Chondrocyte (in vitro differentiated cells): ENCODE data around the gene LYPD1. TPM values are rescaled to one million over a fixed set of nuclear protein-coding genes. Genes with fewer than 3 reads are reported as not detected.

ENCODE experiments used
- DNase-seq: peaks from one replicate; pipeline ENCODE4 v3.0.0; 2021; ENCODE audit warnings: mixed read lengths, low spot score
- H3K27ac Mint-ChIP-seq: one replicate; pipeline ENCODE4 v1.8.0; 2021; ENCODE audit warnings: mild to moderate bottlenecking, moderate library complexity, mixed read lengths; ENCODE audit not compliant: unreplicated experiment
- H3K27me3 Mint-ChIP-seq: 2 replicates; pipeline ENCODE4 v1.8.0; 2021; ENCODE audit warnings: low read depth, mixed read lengths
- H3K36me3 Mint-ChIP-seq: 2 replicates; pipeline ENCODE4 v1.8.0; 2021; ENCODE audit warnings: low read depth, mixed read lengths
- H3K4me1 Mint-ChIP-seq: 2 replicates; pipeline ENCODE4 v1.8.0; 2021; ENCODE audit warnings: low read depth, mild to moderate bottlenecking, mixed read lengths
- H3K4me3 Mint-ChIP-seq: one replicate; pipeline ENCODE4 v1.8.0; 2021; ENCODE audit warnings: mild to moderate bottlenecking, moderate library complexity, mixed read lengths; ENCODE audit not compliant: unreplicated experiment
- H3K9me3 Mint-ChIP-seq: 2 replicates; pipeline ENCODE4 v1.8.0; 2021; ENCODE audit warnings: low read depth, mixed read lengths
- total RNA-seq: library from RNA; stranded (reverse); gene quantifications from 3 replicates; pipeline ENCODE4 v1.2.1, GENCODE V29; 2021
- TF ChIP-seq, protein P1 (sequence below): fragments of 200-600 bp; sonication (generic); IDR thresholded peaks from 2 replicates; pipeline ENCODE4 v1.5.0; 2021; ENCODE audit warnings: antibody characterized with exemption, mild to moderate bottlenecking, moderate library complexity

Gene LYPD1
- total RNA-seq, 1 donor from 2014 or later: 5.0 TPM

DNA sequence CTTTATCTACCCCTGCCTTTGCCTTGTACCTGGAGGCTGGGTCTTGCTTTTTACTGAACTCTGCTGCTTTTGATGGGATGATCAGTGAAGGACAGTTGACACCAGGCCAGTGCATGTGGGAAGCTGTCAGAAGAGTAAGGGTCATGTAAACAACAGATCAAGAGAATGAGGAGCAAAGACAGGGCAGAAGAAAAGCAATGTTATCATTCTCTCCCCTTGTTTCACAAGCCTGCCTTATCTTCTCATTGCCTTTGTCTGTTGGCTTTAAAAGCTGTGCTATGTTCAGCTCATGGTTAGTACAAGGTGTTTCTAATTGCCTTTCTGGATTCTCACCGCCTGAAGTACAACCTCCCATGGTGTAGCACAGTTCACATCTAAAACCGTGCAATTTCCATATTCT, 27.6 kb downstream of the LYPD1 start:
- Mint-ChIP-seq H3K27ac (no peak overlapping the region), H3K36me3 (no peaks in the 10 kb centered on the region), H3K27me3 (peaks cover 3% of the 10 kb centered on the region), H3K9me3 (no peaks in the 10 kb centered on the region), H3K4me3 (no peak overlapping the region), H3K4me1 (no peaks in the 10 kb centered on the region)
- TF ChIP-seq, protein P1, sequence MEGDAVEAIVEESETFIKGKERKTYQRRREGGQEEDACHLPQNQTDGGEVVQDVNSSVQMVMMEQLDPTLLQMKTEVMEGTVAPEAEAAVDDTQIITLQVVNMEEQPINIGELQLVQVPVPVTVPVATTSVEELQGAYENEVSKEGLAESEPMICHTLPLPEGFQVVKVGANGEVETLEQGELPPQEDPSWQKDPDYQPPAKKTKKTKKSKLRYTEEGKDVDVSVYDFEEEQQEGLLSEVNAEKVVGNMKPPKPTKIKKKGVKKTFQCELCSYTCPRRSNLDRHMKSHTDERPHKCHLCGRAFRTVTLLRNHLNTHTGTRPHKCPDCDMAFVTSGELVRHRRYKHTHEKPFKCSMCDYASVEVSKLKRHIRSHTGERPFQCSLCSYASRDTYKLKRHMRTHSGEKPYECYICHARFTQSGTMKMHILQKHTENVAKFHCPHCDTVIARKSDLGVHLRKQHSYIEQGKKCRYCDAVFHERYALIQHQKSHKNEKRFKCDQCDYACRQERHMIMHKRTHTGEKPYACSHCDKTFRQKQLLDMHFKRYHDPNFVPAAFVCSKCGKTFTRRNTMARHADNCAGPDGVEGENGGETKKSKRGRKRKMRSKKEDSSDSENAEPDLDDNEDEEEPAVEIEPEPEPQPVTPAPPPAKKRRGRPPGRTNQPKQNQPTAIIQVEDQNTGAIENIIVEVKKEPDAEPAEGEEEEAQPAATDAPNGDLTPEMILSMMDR: no peak
- DNase-seq: no peak

DNA sequence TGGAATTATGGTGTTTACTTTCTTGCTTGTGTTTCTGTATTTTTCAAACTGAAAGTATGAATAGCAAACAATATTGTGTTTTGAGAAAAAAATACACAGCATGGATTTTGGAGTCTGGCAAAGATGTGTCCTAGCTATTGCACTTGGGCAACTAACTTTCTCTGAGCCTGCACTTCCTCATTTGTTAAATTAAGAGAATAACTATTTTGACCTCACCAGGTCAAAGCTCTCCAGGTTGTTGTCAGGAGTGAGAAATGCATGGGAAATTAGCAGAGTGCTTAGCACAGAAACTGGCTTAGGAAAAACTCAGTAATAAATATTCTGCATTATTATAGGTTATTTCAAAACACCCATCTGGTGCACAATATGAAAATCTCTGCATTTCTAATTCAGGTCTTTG, 28.2 kb downstream of the LYPD1 start:
- Mint-ChIP-seq H3K4me1 (no peaks in the 10 kb centered on the region), H3K9me3 (no peaks in the 10 kb centered on the region), H3K27me3 (peaks cover 3% of the 10 kb centered on the region), H3K27ac (no peak overlapping the region), H3K36me3 (no peaks in the 10 kb centered on the region), H3K4me3 (no peak overlapping the region)
- DNase-seq: no peak
- TF ChIP-seq, protein P1: no peak

DNA sequence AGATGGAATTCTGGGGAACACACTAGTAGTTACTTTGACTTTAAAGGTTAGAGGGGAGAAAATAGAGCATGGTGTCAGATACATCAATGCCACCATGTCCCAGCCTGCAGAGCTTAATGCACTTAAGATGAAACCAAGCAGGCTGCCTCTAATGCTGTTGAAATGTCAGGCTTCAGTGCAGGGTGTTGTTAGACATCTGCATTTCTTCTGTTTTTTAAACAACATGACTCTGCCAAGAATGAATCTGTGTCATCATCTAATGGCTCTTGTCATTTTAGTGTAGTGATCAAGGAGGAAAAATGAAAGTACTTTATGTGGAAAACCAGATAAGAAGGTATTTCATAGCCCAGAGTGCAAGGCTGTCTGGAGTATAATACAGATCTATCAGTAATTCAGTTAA, 29.9 kb downstream of the LYPD1 start:
- Mint-ChIP-seq H3K36me3 (no peaks in the 10 kb centered on the region), H3K27me3 (peaks cover 4% of the 10 kb centered on the region), H3K27ac (no peak overlapping the region), H3K9me3 (no peaks in the 10 kb centered on the region), H3K4me3 (no peak overlapping the region), H3K4me1 (no peaks in the 10 kb centered on the region)
- TF ChIP-seq, protein P1: no peak
- no peak for DNase-seq

DNA sequence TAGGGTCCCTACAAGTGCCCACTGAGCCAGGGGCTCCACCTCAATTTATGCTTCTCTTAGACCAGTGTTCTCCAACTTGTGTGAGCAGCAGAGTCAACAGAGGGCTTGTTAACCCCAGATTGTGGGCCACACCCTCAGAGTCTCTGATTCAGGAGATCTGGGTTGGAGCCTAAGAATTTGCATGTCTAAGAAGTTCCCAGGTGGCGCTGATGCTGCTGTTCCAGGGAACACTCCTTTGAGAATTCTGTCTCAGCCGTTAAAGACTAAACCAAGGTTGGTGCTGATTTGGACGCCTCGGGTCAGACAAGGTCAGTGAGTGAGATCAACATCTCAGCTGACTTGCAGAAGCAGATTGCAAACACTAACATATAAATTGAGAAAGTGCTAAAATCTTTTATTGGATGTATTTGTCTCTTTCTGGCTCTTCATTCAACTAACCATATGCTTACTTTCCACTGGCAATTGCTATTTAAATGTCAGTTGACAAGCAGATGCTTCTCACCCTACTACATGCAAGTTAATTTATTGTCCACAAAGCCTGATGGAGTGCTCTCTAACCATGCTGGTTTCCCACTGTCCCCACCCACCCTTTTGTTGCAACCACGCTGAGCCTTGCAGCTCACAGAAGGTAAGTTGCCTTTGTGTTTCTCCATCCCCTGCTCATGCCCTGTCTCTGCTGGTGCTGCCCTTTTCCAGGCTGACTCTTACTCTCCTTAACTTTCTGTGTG, 31.5 kb downstream of the LYPD1 start:
- Mint-ChIP-seq H3K9me3 (peaks cover 3% of the 10 kb centered on the region), H3K27me3 (peaks cover 6% of the 10 kb centered on the region), H3K4me3 (no peak overlapping the region), H3K36me3 (no peaks in the 10 kb centered on the region), H3K27ac (no peak overlapping the region), H3K4me1 (no peaks in the 10 kb centered on the region)
- no peak for DNase-seq
- TF ChIP-seq, protein P1: no peak

DNA sequence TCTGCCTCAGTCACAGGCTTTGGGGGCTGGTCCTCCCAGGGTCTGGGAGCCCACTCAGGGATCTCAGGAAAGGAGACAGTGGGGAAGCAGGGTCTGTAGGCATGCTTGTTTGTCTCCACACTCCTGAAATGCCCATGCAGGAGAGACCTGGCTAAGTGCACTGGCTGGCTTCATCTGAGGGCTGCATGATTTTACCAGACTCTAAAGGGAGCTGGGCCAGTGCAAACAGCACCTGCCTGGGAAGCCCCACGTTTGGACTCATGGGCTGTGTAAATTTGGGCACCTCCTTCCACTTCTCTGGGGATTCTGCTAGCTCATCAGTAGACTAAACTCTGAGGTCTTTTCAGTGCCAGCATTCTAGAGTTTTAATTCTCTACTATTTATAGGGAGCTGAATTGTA, 33.7 kb downstream of the LYPD1 start:
- Mint-ChIP-seq H3K4me3 (no peak overlapping the region), H3K36me3 (no peaks in the 10 kb centered on the region), H3K27ac (no peak overlapping the region), H3K4me1 (no peaks in the 10 kb centered on the region), H3K27me3 (peaks cover 7% of the 10 kb centered on the region), H3K9me3 (peaks cover 5% of the 10 kb centered on the region)
- no peak for DNase-seq
- TF ChIP-seq, protein P1: no peak
